ENCODE results near the gene CEACAM1. TPM values are rescaled to one million over a fixed set of nuclear protein-coding genes. Genes with fewer than 3 reads are reported as not detected.
A peak's percentile ranks its signal among the peaks of the same experiment; 100 is the strongest.
"Not testable (repeated sequence)": the region's sequence is repeated elsewhere in the genome, so short reads cannot be mapped to it uniquely, and the experiment has no call there.

Gene CEACAM1
- total RNA-seq, 1 donor from 2014 or later: 24.5 TPM

- DNase-seq: no peak
Measured at GRCh38 chr19:42473686-42474085, 54.6 kb downstream of the CEACAM1 start.

- no peak for DNase-seq
Measured at GRCh38 chr19:42472402-42473147, 55.7 kb downstream of the CEACAM1 start.

- DNase-seq: no peak
Measured at GRCh38 chr19:42471554-42472249, 56.6 kb downstream of the CEACAM1 start.

- DNase-seq: no peak
Measured at GRCh38 chr19:42469311-42470235, 58.7 kb downstream of the CEACAM1 start.

GRCh38 chr19:42468273-42468796 is 59.9 kb downstream of the CEACAM1 start:
- peak; percentile 53 for DNase-seq

GRCh38 chr19:42467183-42467760 is 61.0 kb downstream of the CEACAM1 start:
- DNase-seq: no peak

- peak; percentile 20 for DNase-seq
Measured at GRCh38 chr19:42466521-42467182, 61.6 kb downstream of the CEACAM1 start.

- no peak for DNase-seq
Measured at GRCh38 chr19:42465827-42466280, 62.4 kb downstream of the CEACAM1 start.

- DNase-seq: no peak
Measured at GRCh38 chr19:42461700-42462324, 66.5 kb downstream of the CEACAM1 start.

- not testable (repeated sequence) for DNase-seq
Measured at GRCh38 chr19:42461231-42461630, 67.0 kb downstream of the CEACAM1 start.

- no peak for DNase-seq
Measured at GRCh38 chr19:42459926-42460325, 68.4 kb downstream of the CEACAM1 start.

Other genes with a start within 250 kb of the CEACAM1 start
- gene PRR19, start 226.3 kb downstream of the CEACAM1 start, total RNA-seq: 0.84 and 1.2 TPM in 2 replicates
- gene PAFAH1B3, start 225.9 kb downstream of the CEACAM1 start, total RNA-seq: 38.5 and 40.2 TPM in 2 replicates
- gene TMEM145, start 215.2 kb downstream of the CEACAM1 start, total RNA-seq: 0.09 TPM in 1 of 2 replicates, not detected in the other
- 43.1 and 60.8 TPM in 2 replicates for gene MEGF8, start 202.8 kb downstream of the CEACAM1 start, total RNA-seq
- gene CNFN, start 138.2 kb downstream of the CEACAM1 start, total RNA-seq: not detected in 2 replicates
- gene LIPE, start 101.1 kb downstream of the CEACAM1 start, total RNA-seq: 10.8 and 12.1 TPM in 2 replicates
- gene CXCL17, start 85.5 kb downstream of the CEACAM1 start, total RNA-seq: not detected in 2 replicates
- gene CEACAM8, start 66.4 kb upstream of the CEACAM1 start, total RNA-seq: not detected in 2 replicates
- not detected in 2 replicates for gene PSG3, start 212.0 kb upstream of the CEACAM1 start, total RNA-seq
- not detected in 2 replicates for gene PSG8, start 237.2 kb upstream of the CEACAM1 start, total RNA-seq

Data from dermis blood vessel endothelial cell (primary cell).